ENCODE data around the gene TXLNG. TPM values are rescaled to one million over a fixed set of nuclear protein-coding genes. Genes with fewer than 3 reads are reported as not detected.
A peak's percentile ranks its signal among the peaks of the same experiment; 100 is the strongest.

The TXLNG gene
- total RNA-seq, 1 donor from 2014 or later = 25.4 TPM

- Mint-ChIP-seq H3K27ac (peak overlapping the region; percentile 4), H3K9me3 (no peaks in the 10 kb centered on the region), H3K27me3 (ENCODE audit: low read depth) (peaks cover 2% of the 10 kb centered on the region), H3K4me1 (peaks cover 5% of the 10 kb centered on the region), H3K36me3 (no peaks in the 10 kb centered on the region), H3K4me3 (no peak overlapping the region)
- peak; percentile 78 for TF ChIP-seq CTCF (IDR thresholded peaks at IDR 0.05; ENCODE audit: unreplicated experiment)
- peak; percentile 52 to 74 for DNase-seq (ENCODE audit: low spot score in 2 of 2, unreplicated experiment in 2 of 2)
These were observed 106.5 kb downstream of the TXLNG start for GRCh38 chrX:16892504-16893362.

Other genes with a start within 250 kb of the TXLNG start
- not detected in 3 replicates for gene S100G, start 136.3 kb upstream of the TXLNG start, total RNA-seq
- gene CTPS2, start 73.8 kb upstream of the TXLNG start, total RNA-seq = 75.1 to 78.1 TPM (median 75.3 TPM) in 3 replicates
- gene SYAP1, start 66.9 kb upstream of the TXLNG start, total RNA-seq = 41.1 to 43.3 TPM (median 42.6 TPM) in 3 replicates
- gene RBBP7, start 83.9 kb downstream of the TXLNG start, total RNA-seq = 221 to 229 TPM (median 225 TPM) in 3 replicates
- gene REPS2, start 160.2 kb downstream of the TXLNG start, total RNA-seq = 5.2 to 7.2 TPM (median 6.9 TPM) in 3 replicates